A549 (cell line): ENCODE data around the gene SRSF10. TPM values are rescaled to one million over a fixed set of nuclear protein-coding genes. Genes with fewer than 3 reads are reported as not detected.
A peak's percentile ranks its signal among the peaks of the same experiment; 100 is the strongest.

ENCODE experiments used
- ATAC-seq, 2 experiments: fragments of 200-7000 bp in 1 of 2; fragments of >200 bp in 1 of 2; cut with Nextera tagmentation in 1 of 2; cut with Tn5 transposase in 1 of 2; 3 replicates each; pipeline versions ENCODE4 v1.8.0 to v1.9.1; 2018 to 2020; ENCODE audit warnings: mild to moderate bottlenecking in 1 of 2, moderate library complexity in 1 of 2
- CTCF ChIA-PET: fragments of 300-600 bp; sonication (Branson Sonifier 250); formaldehyde crosslinking; extraction: SDS; loops from one replicate; lab custom pipeline; 2021; ENCODE audit warnings: antibody characterized with exemption, inconsistent platforms; lab: Yijun Ruan, JAX
- POLR2A ChIA-PET: fragments of 350-600 bp; formaldehyde crosslinking; extraction: SDS; loops from one replicate; lab custom pipeline; 2021; ENCODE audit warnings: antibody characterized with exemption, inconsistent platforms; lab: Yijun Ruan, JAX
- DNase-seq, 2 experiments: peaks; one replicate each; pipeline versions ENCODE4 v3.0.0 to v3.0.0-alpha.2; 2011 to 2016; ENCODE audit warnings: low read depth in 1 of 2, low spot score in 1 of 2
- FAIRE-seq: peaks from 2 replicates; lab custom pipeline; 2011; peaks lifted over from hg19 to GRCh38; lab: Jason Lieb, UNC
- H3K27ac ChIP-seq, 2 experiments: fragments of >200 bp; sonication (Bioruptor Twin); formaldehyde crosslinking; 3 replicates each; pipeline ENCODE4 v1.5.1; 2016 to 2017
- H3K4me1 ChIP-seq: fragments of >200 bp; sonication (Bioruptor Twin); formaldehyde crosslinking; 3 replicates; pipeline ENCODE4 v1.6.1; 2016
- H3K4me2 ChIP-seq: fragments of >200 bp; sonication (Bioruptor Twin); formaldehyde crosslinking; 3 replicates; pipeline ENCODE4 v1.6.1; 2016
- H3K4me3 ChIP-seq: fragments of >200 bp; sonication (Bioruptor Twin); formaldehyde crosslinking; 3 replicates; pipeline ENCODE4 v1.5.1; 2016
- H3K9me3 ChIP-seq: fragments of >200 bp; sonication (Bioruptor Twin); formaldehyde crosslinking; 3 replicates; pipeline ENCODE4 v1.6.1; 2016
- CBX2 ChIP-seq: fragments of 200-600 bp; sonication (generic); IDR thresholded peaks from 2 replicates; pipeline ENCODE4 v1.6.1; 2016; ENCODE audit warnings: low read depth, mild to moderate bottlenecking, borderline replicate concordance
- CHD2 ChIP-seq: fragments of 150-350 bp; IDR thresholded peaks from 2 replicates; pipeline ENCODE4 v1.6.1; 2014; ENCODE audit warnings: low read length; ENCODE audit not compliant: partially characterized antibody
- CHD4 ChIP-seq: fragments of 200-600 bp; sonication (generic); IDR thresholded peaks from 2 replicates; pipeline ENCODE4 v1.6.1; 2016; ENCODE audit warnings: antibody characterized with exemption, mild to moderate bottlenecking, borderline replicate concordance
- ELK1 ChIP-seq: fragments of 150-350 bp; IDR thresholded peaks from 2 replicates; pipeline ENCODE4 v1.6.1; 2014; ENCODE audit warnings: low read depth, mild to moderate bottlenecking, low read length
- FOSB ChIP-seq: fragments of 250-450 bp; sonication (Bioruptor Pico); IDR thresholded peaks from 2 replicates; pipeline ENCODE4 v1.5.0; 2020; ENCODE audit warnings: mild to moderate bottlenecking, moderate library complexity
- FOXS1 ChIP-seq: fragments of 250-450 bp; sonication (Bioruptor Pico); IDR thresholded peaks from 2 replicates; pipeline ENCODE4 v1.5.0; 2020; ENCODE audit warnings: mild to moderate bottlenecking, moderate library complexity
- GATA3 ChIP-seq: IDR thresholded peaks from 2 replicates; pipeline ENCODE4 v1.6.1; 2012; ENCODE audit warnings: borderline replicate concordance
- HOXB5 ChIP-seq: fragments of 250-450 bp; sonication (Bioruptor Pico); IDR thresholded peaks from 2 replicates; pipeline ENCODE4 v1.5.0; 2020; ENCODE audit warnings: mild to moderate bottlenecking, moderate library complexity
- JUNB ChIP-seq: fragments of >200 bp; sonication (Bioruptor Twin); formaldehyde crosslinking; IDR thresholded peaks from 2 replicates; pipeline ENCODE4 v1.6.1; 2016
- NFE2L2 ChIP-seq: fragments of 150-350 bp; conservative IDR thresholded peaks from 2 replicates; pipeline ENCODE4 v1.6.1; 2014; ENCODE audit warnings: low read length
- PHF8 ChIP-seq: fragments of 200-600 bp; sonication (generic); IDR thresholded peaks from 2 replicates; pipeline ENCODE4 v1.6.1; 2016; ENCODE audit warnings: low read depth, mild to moderate bottlenecking, antibody characterized with exemption, moderate library complexity, borderline replicate concordance
- RARB ChIP-seq: fragments of 250-450 bp; sonication (Bioruptor Pico); IDR thresholded peaks from 2 replicates; pipeline ENCODE4 v1.8.0; 2021; ENCODE audit warnings: mild to moderate bottlenecking, moderate library complexity
- TFCP2L1 ChIP-seq: fragments of 250-450 bp; sonication (Bioruptor Pico); IDR thresholded peaks from 2 replicates; pipeline ENCODE4 v1.5.0; 2021; ENCODE audit warnings: mild to moderate bottlenecking
- ZC3H11A ChIP-seq: fragments of 450-650 bp; IDR thresholded peaks from 2 replicates; pipeline ENCODE4 v1.6.1; 2014; ENCODE audit warnings: antibody characterized with exemption, mild to moderate bottlenecking
- ZFP36 ChIP-seq: fragments of 450-650 bp; IDR thresholded peaks from 2 replicates; pipeline ENCODE4 v1.6.1; 2014; ENCODE audit warnings: borderline replicate concordance; ENCODE audit not compliant: partially characterized antibody
- WGBS: methylation state at CpG from one replicate; pipeline ENCODE4 v1.1.6; 2017; ENCODE audit errors: missing lambda C conversion rate; 5-methylcytosine and 5-hydroxymethylcytosine counted together
- polyA plus RNA-seq, 4 experiments: library from polyadenylated mRNA; depleted of rRNA in 3 of 4; stranded (reverse); fragments of >200 nt; fragmentation: RNase III in 1 of 4; extraction: RNeasy Plus Mini Kit Qiagen cat#74134 plus additional on column Dnase treatment in 1 of 4; gene quantifications; 2 replicates in 3 of 4; 3 replicates in 1 of 4; pipeline ENCODE4 v1.2.3, GENCODE V29; 2011 to 2017
- TF ChIP-seq, protein P1 (sequence below): IDR thresholded peaks from 2 replicates; pipeline ENCODE4 v1.6.1; 2012; ENCODE audit warnings: low read depth, borderline replicate concordance
- TF ChIP-seq, protein P2 (sequence below): fragments of 200-600 bp; sonication (generic); IDR thresholded peaks from 2 replicates; pipeline ENCODE4 v1.6.1; 2016; ENCODE audit warnings: antibody characterized with exemption, mild to moderate bottlenecking, moderate library complexity
- TF ChIP-seq, protein P3 (sequence below): fragments of >200 bp; sonication (Bioruptor Twin); formaldehyde crosslinking; IDR thresholded peaks from 2 replicates; pipeline ENCODE4 v1.6.1; 2016

Gene SRSF10
- polyA plus RNA-seq, 2 of the 4 experiments (the other 2 are of a cell fraction), result 141 to 180 TPM

DNA sequence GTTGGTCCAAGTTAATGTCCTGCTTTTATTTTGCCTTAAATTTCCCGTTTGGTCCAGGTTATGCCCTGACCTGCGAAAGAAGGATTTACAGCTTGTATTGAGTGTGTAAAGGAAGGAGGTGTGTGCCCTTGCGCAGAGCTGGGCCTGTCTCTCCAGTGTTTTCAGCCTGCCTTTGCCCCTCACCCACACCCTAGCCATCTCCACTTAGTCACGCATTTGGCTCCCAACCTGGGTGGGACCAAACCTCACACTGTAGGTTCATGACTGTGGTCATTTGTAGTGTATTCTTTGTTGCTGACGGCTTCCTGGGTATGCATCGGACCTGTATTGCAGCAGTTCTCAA is 572 bp upstream of the SRSF10 start (continued):
- TF ChIP-seq, protein P1, sequence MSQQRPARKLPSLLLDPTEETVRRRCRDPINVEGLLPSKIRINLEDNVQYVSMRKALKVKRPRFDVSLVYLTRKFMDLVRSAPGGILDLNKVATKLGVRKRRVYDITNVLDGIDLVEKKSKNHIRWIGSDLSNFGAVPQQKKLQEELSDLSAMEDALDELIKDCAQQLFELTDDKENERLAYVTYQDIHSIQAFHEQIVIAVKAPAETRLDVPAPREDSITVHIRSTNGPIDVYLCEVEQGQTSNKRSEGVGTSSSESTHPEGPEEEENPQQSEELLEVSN, result no peak
- TF ChIP-seq GATA3 (no peak), JUNB (no peak)
- TF ChIP-seq, protein P2, sequence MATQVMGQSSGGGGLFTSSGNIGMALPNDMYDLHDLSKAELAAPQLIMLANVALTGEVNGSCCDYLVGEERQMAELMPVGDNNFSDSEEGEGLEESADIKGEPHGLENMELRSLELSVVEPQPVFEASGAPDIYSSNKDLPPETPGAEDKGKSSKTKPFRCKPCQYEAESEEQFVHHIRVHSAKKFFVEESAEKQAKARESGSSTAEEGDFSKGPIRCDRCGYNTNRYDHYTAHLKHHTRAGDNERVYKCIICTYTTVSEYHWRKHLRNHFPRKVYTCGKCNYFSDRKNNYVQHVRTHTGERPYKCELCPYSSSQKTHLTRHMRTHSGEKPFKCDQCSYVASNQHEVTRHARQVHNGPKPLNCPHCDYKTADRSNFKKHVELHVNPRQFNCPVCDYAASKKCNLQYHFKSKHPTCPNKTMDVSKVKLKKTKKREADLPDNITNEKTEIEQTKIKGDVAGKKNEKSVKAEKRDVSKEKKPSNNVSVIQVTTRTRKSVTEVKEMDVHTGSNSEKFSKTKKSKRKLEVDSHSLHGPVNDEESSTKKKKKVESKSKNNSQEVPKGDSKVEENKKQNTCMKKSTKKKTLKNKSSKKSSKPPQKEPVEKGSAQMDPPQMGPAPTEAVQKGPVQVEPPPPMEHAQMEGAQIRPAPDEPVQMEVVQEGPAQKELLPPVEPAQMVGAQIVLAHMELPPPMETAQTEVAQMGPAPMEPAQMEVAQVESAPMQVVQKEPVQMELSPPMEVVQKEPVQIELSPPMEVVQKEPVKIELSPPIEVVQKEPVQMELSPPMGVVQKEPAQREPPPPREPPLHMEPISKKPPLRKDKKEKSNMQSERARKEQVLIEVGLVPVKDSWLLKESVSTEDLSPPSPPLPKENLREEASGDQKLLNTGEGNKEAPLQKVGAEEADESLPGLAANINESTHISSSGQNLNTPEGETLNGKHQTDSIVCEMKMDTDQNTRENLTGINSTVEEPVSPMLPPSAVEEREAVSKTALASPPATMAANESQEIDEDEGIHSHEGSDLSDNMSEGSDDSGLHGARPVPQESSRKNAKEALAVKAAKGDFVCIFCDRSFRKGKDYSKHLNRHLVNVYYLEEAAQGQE, result no peak

GRCh38 chr1:23979387-23979880 is 693 bp downstream of the SRSF10 start:
- Histone ChIP-seq H3K4me1 (peaks cover 48% of the 10 kb centered on the region), H3K4me2 (peak overlapping the region; percentile 77), H3K9me3 (no peaks in the 10 kb centered on the region), H3K27ac (peak overlapping the region; percentile 98 to 100), H3K4me3 (peak overlapping the region; percentile 97)
- FAIRE-seq (no peak), DNase-seq (no peak), ATAC-seq (no peak; a peak in 1 of 6 replicates)
- POLR2A ChIA-PET, result interaction anchor here (1.0 to 1.5 kb wide), 7 partner anchors 19 to 67 kb away, joined by 3 to 13 read pairs (median 7); no protein-coding TSS in a partner anchor
- under 1% methylated on average over 13 of the region's 13 CpGs for WGBS
- CTCF ChIA-PET, result interaction anchor here (1.4 to 1.9 kb wide), 3 partner anchors 42 to 63 kb away, joined by 5 to 7 read pairs (median 5); no protein-coding TSS in a partner anchor
- TF ChIP-seq TFCP2L1 (CRISPR knock-in tag) (no peak), CBX2 (no peak), ELK1 (no peak), RARB (CRISPR knock-in tag) (no peak), FOXS1 (CRISPR knock-in tag) (no peak), HOXB5 (CRISPR knock-in tag) (no peak), JUNB (no peak), PHF8 (no peak), ZC3H11A (no peak), CHD4 (no peak), FOSB (CRISPR knock-in tag) (no peak), CHD2 (no peak), NFE2L2 (no peak), ZFP36 (no peak)
- TF ChIP-seq, protein P3, sequence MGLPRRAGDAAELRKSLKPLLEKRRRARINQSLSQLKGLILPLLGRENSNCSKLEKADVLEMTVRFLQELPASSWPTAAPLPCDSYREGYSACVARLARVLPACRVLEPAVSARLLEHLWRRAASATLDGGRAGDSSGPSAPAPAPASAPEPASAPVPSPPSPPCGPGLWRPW, result no peak
- TF ChIP-seq, protein P1, result no peak
